Stimulated activated CD8-positive, alpha-beta memory T cell treated with anti-CD3 and anti-CD28 coated beads, Interleukin-15, amount 100 ng/mL, for 48 hours (primary cell): ENCODE results near the gene FXYD7.
"Not testable (repeated sequence)": the region's sequence is repeated elsewhere in the genome, so short reads cannot be mapped to it uniquely, and the experiment has no call there.

Experiments
- DNase-seq, 2 donors: peaks; one replicate each; pipeline ENCODE4 v3.0.0-alpha.2; 2020; ENCODE audit warnings: low read depth in 2 of 2

FXYD7 gene

GRCh38 chr19:35165200-35166058, 22.4 kb downstream of the FXYD7 start:
- DNase-seq: no peak

- no peak for DNase-seq
These were observed 23.3 kb downstream of the FXYD7 start for GRCh38 chr19:35166100-35167063.

- DNase-seq: no peak
These were observed 24.4 kb downstream of the FXYD7 start for GRCh38 chr19:35167251-35168119.

- no peak for DNase-seq
These were observed 25.1 kb downstream of the FXYD7 start for GRCh38 chr19:35168196-35168595.

GRCh38 chr19:35169221-35169995, 26.4 kb downstream of the FXYD7 start:
- DNase-seq: no peak

GRCh38 chr19:35170359-35171061, 27.5 kb downstream of the FXYD7 start:
- DNase-seq: no peak

GRCh38 chr19:35171730-35172129, 28.7 kb downstream of the FXYD7 start:
- DNase-seq: no peak

GRCh38 chr19:35174226-35174625, 31.2 kb downstream of the FXYD7 start:
- DNase-seq: no peak

- no peak for DNase-seq
These were observed 33.1 kb downstream of the FXYD7 start for GRCh38 chr19:35176181-35176570.

- DNase-seq: no peak
These were observed 34.6 kb downstream of the FXYD7 start for GRCh38 chr19:35177377-35178274.

- DNase-seq: no peak
These were observed 35.6 kb downstream of the FXYD7 start for GRCh38 chr19:35178701-35179100.

- no peak for DNase-seq
These were observed 36.8 kb downstream of the FXYD7 start for GRCh38 chr19:35179830-35180229.

- no peak for DNase-seq
These were observed 38.3 kb downstream of the FXYD7 start for GRCh38 chr19:35181387-35181786.

GRCh38 chr19:35184267-35184666, 41.2 kb downstream of the FXYD7 start:
- DNase-seq: no peak

- no peak for DNase-seq
These were observed 41.8 kb downstream of the FXYD7 start for GRCh38 chr19:35184884-35185283.

GRCh38 chr19:35194012-35194984, 51.2 kb downstream of the FXYD7 start:
- no peak for DNase-seq

GRCh38 chr19:35195830-35196229, 52.8 kb downstream of the FXYD7 start:
- DNase-seq: no peak

- DNase-seq: not testable (repeated sequence)
These were observed 53.8 kb downstream of the FXYD7 start for GRCh38 chr19:35196861-35197260.
